OCI-LY7 (cell line): ENCODE measurements around the gene DCAF16. TPM values are rescaled to one million over a fixed set of nuclear protein-coding genes. Genes with fewer than 3 reads are reported as not detected.

ENCODE experiments used
- BruUV-seq: library from RNA; stranded (reverse); fragments of 400-500 nt; replicated peaks from 2 replicates; lab custom pipeline; 2021; lab: Mats Ljungman, UMichigan
- CTCF ChIA-PET: fragments of 300-600 bp; sonication (Branson Sonifier 250); formaldehyde crosslinking; loops from one replicate; lab custom pipeline; 2022; ENCODE audit warnings: antibody characterized with exemption; ENCODE audit not compliant: unreplicated experiment; lab: Charles Lee
- POLR2A ChIA-PET: fragments of 300-600 bp; sonication (Branson Sonifier 250); formaldehyde crosslinking; loops from one replicate; lab custom pipeline; 2022; ENCODE audit warnings: antibody characterized with exemption; lab: Charles Lee
- DNase-seq: peaks from one replicate; pipeline ENCODE4 v3.0.0-alpha.2; 2015; ENCODE audit warnings: low spot score
- H2AFZ ChIP-seq: fragments of 200-600 bp; sonication (generic), shearing (Covaris generic); 2 replicates; pipeline ENCODE4 v1.6.1; 2014; ENCODE audit warnings: mild to moderate bottlenecking, antibody characterized with exemption, low read length, moderate library complexity
- H3K27ac ChIP-seq: fragments of 200-600 bp; sonication (generic); 2 replicates; pipeline ENCODE4 v1.5.1; 2014; ENCODE audit warnings: mixed run types, low read depth, mild to moderate bottlenecking, moderate library complexity, low read length, inconsistent platforms; ENCODE audit not compliant: poor library complexity, severe bottlenecking
- H3K36me3 ChIP-seq: fragments of 200-600 bp; sonication (generic); 2 replicates; pipeline ENCODE4 v1.6.1; 2014; ENCODE audit warnings: mild to moderate bottlenecking, antibody characterized with exemption, low read length, moderate library complexity, mixed read lengths; ENCODE audit not compliant: insufficient read depth
- H3K4me1 ChIP-seq: fragments of 200-600 bp; sonication (generic); 2 replicates; pipeline ENCODE4 v1.5.1; 2014; ENCODE audit warnings: mild to moderate bottlenecking, low read length; ENCODE audit not compliant: insufficient read depth, poor library complexity, severe bottlenecking
- H3K4me2 ChIP-seq: fragments of 200-600 bp; sonication (generic); 2 replicates; pipeline ENCODE4 v1.6.1; 2014; ENCODE audit warnings: mild to moderate bottlenecking, low read length
- H3K4me3 ChIP-seq: fragments of 200-600 bp; sonication (generic); 2 replicates; pipeline ENCODE4 v1.5.1; 2014; ENCODE audit warnings: mild to moderate bottlenecking, low read depth, low read length; ENCODE audit not compliant: poor library complexity, severe bottlenecking
- H3K79me2 ChIP-seq: fragments of 200-600 bp; sonication (generic); 2 replicates; pipeline ENCODE4 v1.6.1; 2016; ENCODE audit warnings: low read depth, mild to moderate bottlenecking, low read length, moderate library complexity, mixed read lengths; ENCODE audit not compliant: insufficient read depth
- H3K9me2 ChIP-seq: fragments of 200-600 bp; sonication (generic); 2 replicates; pipeline ENCODE4 v1.6.1; 2016; ENCODE audit warnings: mild to moderate bottlenecking, low read length, mixed read lengths; ENCODE audit not compliant: insufficient read depth
- H3K9me3 ChIP-seq: fragments of 200-600 bp; sonication (generic); 2 replicates; pipeline ENCODE4 v1.6.1; 2014; ENCODE audit warnings: mild to moderate bottlenecking, mixed run types, low read length, mixed read lengths
- H4K20me1 ChIP-seq: fragments of 200-600 bp; sonication (generic); 2 replicates; pipeline ENCODE4 v1.6.1; 2014; ENCODE audit warnings: mild to moderate bottlenecking, antibody characterized with exemption, low read length, moderate library complexity, mixed read lengths; ENCODE audit not compliant: insufficient read depth
- EZH2phosphoT487 ChIP-seq: fragments of 200-600 bp; sonication (generic); IDR thresholded peaks from 2 replicates; pipeline ENCODE4 v1.6.1; 2018; ENCODE audit warnings: low read depth, borderline replicate concordance, mild to moderate bottlenecking, mixed run types, antibody characterized with exemption, low read length, moderate library complexity, mixed read lengths
- intact Hi-C: fragments of 100-400 bp; cut with micrococcal nuclease; formaldehyde crosslinking; loops from one replicate; pipeline ENCODE4 v1.10.0; 2022; ENCODE audit not compliant: unreplicated experiment
- total RNA-seq, 2 experiments: library from RNA; depleted of rRNA in 1 of 2; stranded (reverse); fragments of >200 nt in 1 of 2; shearing (Covaris generic) in 1 of 2; gene quantifications; 2 replicates each; pipeline ENCODE4 v1.2.3, GENCODE V29; 2014 to 2022
- TF ChIP-seq, protein P1 (sequence below): fragments of 200-600 bp; sonication (generic); conservative IDR thresholded peaks from 2 replicates; pipeline ENCODE4 v1.5.1; 2014; ENCODE audit warnings: mild to moderate bottlenecking, antibody characterized with exemption, low read length, moderate library complexity, mixed read lengths

Gene DCAF16
- total RNA-seq, 2 experiments from 2014 or later = 88.7 to 115 TPM

DNA sequence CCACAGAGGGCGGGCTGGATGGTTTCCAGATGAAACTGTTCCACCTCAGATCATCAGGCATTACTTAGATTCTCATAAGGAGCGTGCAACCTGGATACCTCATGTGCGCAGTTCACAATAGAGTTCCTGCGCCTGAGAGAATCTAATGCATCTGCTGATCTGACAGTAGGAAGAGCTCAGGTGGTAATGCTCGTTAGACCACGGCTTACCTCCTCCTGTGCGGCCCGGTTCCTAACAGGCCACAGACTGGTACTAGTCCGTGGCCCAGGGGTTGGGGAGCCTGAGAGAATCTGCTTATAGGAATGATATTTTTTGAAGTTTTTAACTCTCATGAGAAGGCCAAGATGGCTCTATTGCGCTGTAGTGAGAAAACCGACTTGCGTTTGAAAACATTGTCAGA, 5.6 kb upstream of the DCAF16 start:
- Histone ChIP-seq H3K4me1 (peaks cover 24% of the 10 kb centered on the region), H3K4me2 (no peak overlapping the region), H3K79me2 (peaks cover 88% of the 10 kb centered on the region), H3K9me3 (no peaks in the 10 kb centered on the region; the same call in 1 of the 2 replicates), H4K20me1 (peaks cover 20% of the 10 kb centered on the region; the same call in 1 of the 2 replicates), H3K27ac (no peak overlapping the region), H3K9me2 (no peaks in the 10 kb centered on the region), H3K36me3 (peaks cover 99% of the 10 kb centered on the region), H3K4me3 (no peak overlapping the region), H2AFZ (no peak overlapping the region)
- no peak for DNase-seq
- POLR2A ChIA-PET = interaction anchor here (0.5 to 1.9 kb wide), 2 partner anchors 9 to 777 kb away, joined by 3 to 12 read pairs; no protein-coding TSS in a partner anchor
- TF ChIP-seq, protein P1, sequence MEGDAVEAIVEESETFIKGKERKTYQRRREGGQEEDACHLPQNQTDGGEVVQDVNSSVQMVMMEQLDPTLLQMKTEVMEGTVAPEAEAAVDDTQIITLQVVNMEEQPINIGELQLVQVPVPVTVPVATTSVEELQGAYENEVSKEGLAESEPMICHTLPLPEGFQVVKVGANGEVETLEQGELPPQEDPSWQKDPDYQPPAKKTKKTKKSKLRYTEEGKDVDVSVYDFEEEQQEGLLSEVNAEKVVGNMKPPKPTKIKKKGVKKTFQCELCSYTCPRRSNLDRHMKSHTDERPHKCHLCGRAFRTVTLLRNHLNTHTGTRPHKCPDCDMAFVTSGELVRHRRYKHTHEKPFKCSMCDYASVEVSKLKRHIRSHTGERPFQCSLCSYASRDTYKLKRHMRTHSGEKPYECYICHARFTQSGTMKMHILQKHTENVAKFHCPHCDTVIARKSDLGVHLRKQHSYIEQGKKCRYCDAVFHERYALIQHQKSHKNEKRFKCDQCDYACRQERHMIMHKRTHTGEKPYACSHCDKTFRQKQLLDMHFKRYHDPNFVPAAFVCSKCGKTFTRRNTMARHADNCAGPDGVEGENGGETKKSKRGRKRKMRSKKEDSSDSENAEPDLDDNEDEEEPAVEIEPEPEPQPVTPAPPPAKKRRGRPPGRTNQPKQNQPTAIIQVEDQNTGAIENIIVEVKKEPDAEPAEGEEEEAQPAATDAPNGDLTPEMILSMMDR = no peak
- no peak for TF ChIP-seq EZH2phosphoT487
- intact Hi-C loops = no loop called here
- no TSS peak for BruUV-seq
- CTCF ChIA-PET = interaction anchor here (1.4 kb wide), 1 partner anchor 20 kb away, joined by 3 read pairs; no protein-coding TSS in a partner anchor

DNA sequence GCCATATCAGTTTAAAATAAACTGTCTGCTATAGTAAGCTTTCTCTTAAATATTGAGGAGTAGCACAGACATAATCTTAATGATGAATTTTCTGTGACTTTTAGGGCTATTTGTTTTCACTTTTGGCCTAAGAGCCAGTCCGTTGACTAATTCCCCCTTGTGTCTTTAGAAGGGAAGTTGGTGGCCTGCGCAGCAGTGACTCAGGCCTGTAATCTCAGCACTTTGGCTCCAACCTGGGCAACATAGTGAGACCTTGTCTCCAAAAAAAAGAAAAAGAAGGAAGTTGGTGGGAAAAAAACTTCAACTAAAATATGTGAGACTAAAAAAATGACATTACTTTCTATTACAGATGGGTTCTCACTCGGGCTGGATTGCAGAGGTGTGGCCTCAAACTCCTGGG, 3.6 kb upstream of the DCAF16 start:
- Histone ChIP-seq H3K9me2 (no peaks in the 10 kb centered on the region), H2AFZ (no peak overlapping the region), H3K36me3 (peaks cover 88% of the 10 kb centered on the region), H3K4me1 (peaks cover 24% of the 10 kb centered on the region), H3K27ac (no peak overlapping the region), H3K9me3 (no peaks in the 10 kb centered on the region; the same call in 1 of the 2 replicates), H3K79me2 (peaks cover 94% of the 10 kb centered on the region), H4K20me1 (peaks cover 25% of the 10 kb centered on the region), H3K4me2 (peak overlapping the region; percentile 6; the same call in 1 of the 2 replicates), H3K4me3 (no peak overlapping the region)
- ChIA-PET CTCF (interaction anchor here (0.6 kb wide), 1 partner anchor 55 kb away, joined by 3 read pairs; no protein-coding TSS in a partner anchor), POLR2A (no interaction called here)
- DNase-seq = no peak
- intact Hi-C loops = no loop called here
- TF ChIP-seq EZH2phosphoT487 = no peak
- TF ChIP-seq, protein P1 = no peak
- no TSS peak for BruUV-seq

DNA sequence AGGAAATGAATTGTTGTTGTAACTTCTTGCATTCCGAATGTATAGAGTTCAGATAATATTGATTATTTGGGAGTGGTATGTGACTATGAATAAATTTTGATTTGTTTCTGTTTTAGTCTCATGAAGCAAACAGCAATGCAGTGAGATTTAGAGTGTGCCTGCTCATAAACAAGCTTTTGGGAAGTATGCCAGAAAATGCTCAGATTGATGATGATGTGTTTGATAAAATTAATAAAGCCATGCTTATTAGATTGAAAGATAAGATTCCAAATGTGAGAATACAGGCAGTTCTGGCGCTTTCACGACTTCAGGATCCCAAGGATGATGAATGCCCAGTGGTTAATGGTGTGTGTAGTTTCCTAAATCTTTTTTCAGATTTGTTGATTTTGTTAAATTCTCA, 2.2 kb upstream of the DCAF16 start:
- Histone ChIP-seq H2AFZ (no peak overlapping the region), H3K4me3 (peak overlapping the region; percentile 85), H4K20me1 (peaks cover 32% of the 10 kb centered on the region), H3K36me3 (peaks cover 87% of the 10 kb centered on the region), H3K4me1 (peaks cover 30% of the 10 kb centered on the region), H3K27ac (no peak overlapping the region), H3K9me3 (no peaks in the 10 kb centered on the region; the same call in 1 of the 2 replicates), H3K79me2 (peaks cover 94% of the 10 kb centered on the region), H3K9me2 (no peaks in the 10 kb centered on the region), H3K4me2 (peak overlapping the region; percentile 88)
- no TSS peak for BruUV-seq
- intact Hi-C loops = no loop called here
- TF ChIP-seq EZH2phosphoT487 = no peak
- CTCF ChIA-PET = no interaction called here
- POLR2A ChIA-PET = interaction anchor here (0.7 to 1.3 kb wide), 3 partner anchors 8 to 24 kb away, joined by 4 to 6 read pairs (median 4); no protein-coding TSS in a partner anchor
- no peak for DNase-seq
